ENCODE results near the gene CMTM2.

CMTM2 gene

DNA sequence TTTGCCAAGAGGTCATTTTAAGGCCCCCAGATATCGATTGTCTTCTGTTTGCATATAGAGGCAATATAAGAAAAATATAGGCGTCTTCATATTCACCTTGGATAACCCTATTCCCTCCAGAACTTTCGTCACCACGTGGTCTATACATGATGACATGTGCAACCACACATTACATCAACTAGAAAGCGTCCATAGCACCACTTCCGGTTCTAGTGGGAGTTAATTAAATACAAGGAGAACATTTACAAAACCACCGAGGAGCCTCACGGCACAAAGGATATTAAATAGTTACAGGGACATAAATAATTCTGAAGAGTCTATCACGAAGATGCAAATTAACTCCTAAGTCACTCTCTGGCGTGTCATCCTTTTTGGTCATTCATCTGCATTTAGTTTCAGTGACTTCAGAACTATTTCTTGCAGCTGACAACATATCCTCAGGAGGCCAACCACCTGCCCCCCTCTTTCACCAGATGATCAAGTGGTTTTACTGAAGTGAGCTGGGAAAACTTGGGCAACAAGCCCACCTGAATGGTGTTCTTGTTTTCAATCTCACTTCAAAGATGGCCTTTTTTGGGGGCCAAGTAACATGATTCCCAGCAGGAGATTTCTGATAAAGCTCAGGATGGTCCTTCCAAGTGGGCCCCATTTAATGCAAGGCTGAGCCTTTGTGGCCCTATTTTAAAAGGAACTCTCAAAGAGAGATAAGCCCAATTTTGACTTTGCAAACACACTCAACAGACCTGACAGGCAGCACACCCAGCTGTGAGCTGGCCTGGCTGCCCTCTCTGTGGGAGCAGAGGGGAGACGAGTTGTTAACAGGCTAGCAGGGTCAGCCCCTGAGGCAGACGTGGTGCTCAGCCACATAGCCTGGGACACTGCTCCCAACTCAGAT, 40.5 kb downstream of the CMTM2 start:
- H3K4me2 ChIP-seq (ENCODE audit: low read depth, low read length, poor library complexity, severe bottlenecking), result no peak overlapping the region
- H3K9me3 ChIP-seq (ENCODE audit: insufficient read depth, low read depth, low read length), result no peaks in the 10 kb centered on the region
- H3K27me3 ChIP-seq (ENCODE audit: insufficient read depth, low read length, poor library complexity, severe bottlenecking), result no peaks in the 10 kb centered on the region
- no peaks in the 10 kb centered on the region; the same call in 1 of the 2 replicates for H3K36me3 ChIP-seq (ENCODE audit: insufficient read depth, low read length)
- no peaks in the 10 kb centered on the region for H3F3A ChIP-seq (ENCODE audit: low read depth)
- no peak for TF ChIP-seq EZH2phosphoT487 (IDR thresholded peaks at IDR 0.05; ENCODE audit: borderline replicate concordance)
- TF ChIP-seq, protein P1, sequence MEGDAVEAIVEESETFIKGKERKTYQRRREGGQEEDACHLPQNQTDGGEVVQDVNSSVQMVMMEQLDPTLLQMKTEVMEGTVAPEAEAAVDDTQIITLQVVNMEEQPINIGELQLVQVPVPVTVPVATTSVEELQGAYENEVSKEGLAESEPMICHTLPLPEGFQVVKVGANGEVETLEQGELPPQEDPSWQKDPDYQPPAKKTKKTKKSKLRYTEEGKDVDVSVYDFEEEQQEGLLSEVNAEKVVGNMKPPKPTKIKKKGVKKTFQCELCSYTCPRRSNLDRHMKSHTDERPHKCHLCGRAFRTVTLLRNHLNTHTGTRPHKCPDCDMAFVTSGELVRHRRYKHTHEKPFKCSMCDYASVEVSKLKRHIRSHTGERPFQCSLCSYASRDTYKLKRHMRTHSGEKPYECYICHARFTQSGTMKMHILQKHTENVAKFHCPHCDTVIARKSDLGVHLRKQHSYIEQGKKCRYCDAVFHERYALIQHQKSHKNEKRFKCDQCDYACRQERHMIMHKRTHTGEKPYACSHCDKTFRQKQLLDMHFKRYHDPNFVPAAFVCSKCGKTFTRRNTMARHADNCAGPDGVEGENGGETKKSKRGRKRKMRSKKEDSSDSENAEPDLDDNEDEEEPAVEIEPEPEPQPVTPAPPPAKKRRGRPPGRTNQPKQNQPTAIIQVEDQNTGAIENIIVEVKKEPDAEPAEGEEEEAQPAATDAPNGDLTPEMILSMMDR (conservative IDR thresholded peaks at IDR 0.05; ENCODE audit: low read length), result no peak
- no peaks in the 10 kb centered on the region for H3K9me2 ChIP-seq (replicated peaks; ENCODE audit: low read depth, low read length)
- H4K20me1 ChIP-seq (ENCODE audit: insufficient read depth, low read length, poor library complexity, severe bottlenecking), result no peaks in the 10 kb centered on the region
- H3K4me3 ChIP-seq (ENCODE audit: low read length, poor library complexity, severe bottlenecking), result no peak overlapping the region
- no peaks in the 10 kb centered on the region for H3K79me2 ChIP-seq (ENCODE audit: insufficient read depth, low read length)
- no peak overlapping the region for H3K9ac ChIP-seq (ENCODE audit: low read depth, low read length, poor library complexity, severe bottlenecking)
- no peak overlapping the region for H2AFZ ChIP-seq (ENCODE audit: low read length)
- peaks cover 2% of the 10 kb centered on the region for H3K4me1 ChIP-seq (ENCODE audit: insufficient read depth, low read length, poor library complexity, severe bottlenecking)

DNA sequence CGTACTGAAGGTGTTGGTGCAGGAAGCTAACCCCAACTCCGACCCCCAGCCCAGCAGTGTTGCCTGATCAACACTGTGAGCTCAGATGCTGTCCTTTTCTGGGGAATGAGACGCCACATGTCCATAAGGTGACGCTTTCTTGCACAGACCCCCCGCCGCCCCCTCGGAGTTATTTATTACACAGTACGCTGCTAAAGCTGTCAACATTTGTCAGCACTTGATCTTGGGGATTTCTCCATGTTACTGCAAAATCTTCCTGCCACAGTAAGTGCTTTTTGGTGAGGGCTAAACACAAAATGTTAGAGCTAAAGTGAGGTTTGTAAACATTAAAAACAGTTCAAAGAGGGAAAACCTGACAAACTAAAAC, 41.1 kb downstream of the CMTM2 start:
- H3K4me2 ChIP-seq (ENCODE audit: low read depth, low read length, poor library complexity, severe bottlenecking), result no peak overlapping the region
- H2AFZ ChIP-seq (ENCODE audit: low read length), result no peak overlapping the region
- TF ChIP-seq, protein P1 (conservative IDR thresholded peaks at IDR 0.05; ENCODE audit: low read length), result no peak
- TF ChIP-seq EZH2phosphoT487 (IDR thresholded peaks at IDR 0.05; ENCODE audit: borderline replicate concordance), result no peak

DNA sequence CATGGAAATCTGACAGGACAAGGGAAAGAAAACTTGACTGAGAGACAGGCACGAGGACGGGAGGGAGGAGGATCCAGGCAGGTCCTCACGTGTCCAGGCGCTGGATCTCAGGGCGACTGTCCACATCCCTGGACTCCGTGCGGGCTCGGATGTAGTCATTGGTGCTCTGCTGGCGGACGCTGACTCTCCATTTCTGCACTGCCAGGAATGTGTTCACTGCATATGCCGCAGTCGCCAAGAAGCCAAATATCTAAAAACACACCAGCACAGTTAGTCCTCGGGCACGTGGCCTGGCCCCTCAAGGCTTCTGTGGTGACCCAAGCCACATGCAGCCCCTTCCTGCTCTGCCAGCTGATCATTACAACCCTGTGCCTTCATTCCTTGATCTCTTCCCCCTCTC, 42.7 kb downstream of the CMTM2 start:
- no peaks in the 10 kb centered on the region for H3F3A ChIP-seq (ENCODE audit: low read depth)
- no peaks in the 10 kb centered on the region for H3K27me3 ChIP-seq (ENCODE audit: insufficient read depth, low read length, poor library complexity, severe bottlenecking)
- no peaks in the 10 kb centered on the region for H3K79me2 ChIP-seq (ENCODE audit: insufficient read depth, low read length)
- no peaks in the 10 kb centered on the region for H3K9me2 ChIP-seq (replicated peaks; ENCODE audit: low read depth, low read length)
- no peaks in the 10 kb centered on the region for H3K9me3 ChIP-seq (ENCODE audit: insufficient read depth, low read depth, low read length)
- no peak overlapping the region for H2AFZ ChIP-seq (ENCODE audit: low read length)
- no peak overlapping the region for H3K4me3 ChIP-seq (ENCODE audit: low read length, poor library complexity, severe bottlenecking)
- H3K9ac ChIP-seq (ENCODE audit: low read depth, low read length, poor library complexity, severe bottlenecking), result no peak overlapping the region
- no peaks in the 10 kb centered on the region for H4K20me1 ChIP-seq (ENCODE audit: insufficient read depth, low read length, poor library complexity, severe bottlenecking)
- H3K4me2 ChIP-seq (ENCODE audit: low read depth, low read length, poor library complexity, severe bottlenecking), result no peak overlapping the region
- TF ChIP-seq, protein P1 (conservative IDR thresholded peaks at IDR 0.05; ENCODE audit: low read length), result no peak
- no peak for TF ChIP-seq EZH2phosphoT487 (IDR thresholded peaks at IDR 0.05; ENCODE audit: borderline replicate concordance)
- peaks cover 2% of the 10 kb centered on the region for H3K4me1 ChIP-seq (ENCODE audit: insufficient read depth, low read length, poor library complexity, severe bottlenecking)
- no peaks in the 10 kb centered on the region for H3K36me3 ChIP-seq (ENCODE audit: insufficient read depth, low read length)

More for the DNA sequence above, 41.1 kb downstream of the CMTM2 start:
- Histone ChIP-seq H3K79me2 (ENCODE audit: insufficient read depth, low read length) (no peaks in the 10 kb centered on the region), H3K4me3 (ENCODE audit: low read length, poor library complexity, severe bottlenecking) (no peak overlapping the region), H3K9ac (ENCODE audit: low read depth, low read length, poor library complexity, severe bottlenecking) (no peak overlapping the region), H3K27me3 (ENCODE audit: insufficient read depth, low read length, poor library complexity, severe bottlenecking) (no peaks in the 10 kb centered on the region), H3K9me2 (replicated peaks; ENCODE audit: low read depth, low read length) (no peaks in the 10 kb centered on the region), H3K36me3 (ENCODE audit: insufficient read depth, low read length) (no peaks in the 10 kb centered on the region), H3K9me3 (ENCODE audit: insufficient read depth, low read depth, low read length) (no peaks in the 10 kb centered on the region), H3F3A (ENCODE audit: low read depth) (no peaks in the 10 kb centered on the region), H3K4me1 (ENCODE audit: insufficient read depth, low read length, poor library complexity, severe bottlenecking) (peaks cover 2% of the 10 kb centered on the region), H4K20me1 (ENCODE audit: insufficient read depth, low read length, poor library complexity, severe bottlenecking) (no peaks in the 10 kb centered on the region)

Data from Loucy (cell line).